ENCODE measurements around the gene RAPGEF5.

- TF ChIP-seq POLR2A (IDR thresholded peaks at IDR 0.05): no peak
- TF ChIP-seq, protein P1, sequence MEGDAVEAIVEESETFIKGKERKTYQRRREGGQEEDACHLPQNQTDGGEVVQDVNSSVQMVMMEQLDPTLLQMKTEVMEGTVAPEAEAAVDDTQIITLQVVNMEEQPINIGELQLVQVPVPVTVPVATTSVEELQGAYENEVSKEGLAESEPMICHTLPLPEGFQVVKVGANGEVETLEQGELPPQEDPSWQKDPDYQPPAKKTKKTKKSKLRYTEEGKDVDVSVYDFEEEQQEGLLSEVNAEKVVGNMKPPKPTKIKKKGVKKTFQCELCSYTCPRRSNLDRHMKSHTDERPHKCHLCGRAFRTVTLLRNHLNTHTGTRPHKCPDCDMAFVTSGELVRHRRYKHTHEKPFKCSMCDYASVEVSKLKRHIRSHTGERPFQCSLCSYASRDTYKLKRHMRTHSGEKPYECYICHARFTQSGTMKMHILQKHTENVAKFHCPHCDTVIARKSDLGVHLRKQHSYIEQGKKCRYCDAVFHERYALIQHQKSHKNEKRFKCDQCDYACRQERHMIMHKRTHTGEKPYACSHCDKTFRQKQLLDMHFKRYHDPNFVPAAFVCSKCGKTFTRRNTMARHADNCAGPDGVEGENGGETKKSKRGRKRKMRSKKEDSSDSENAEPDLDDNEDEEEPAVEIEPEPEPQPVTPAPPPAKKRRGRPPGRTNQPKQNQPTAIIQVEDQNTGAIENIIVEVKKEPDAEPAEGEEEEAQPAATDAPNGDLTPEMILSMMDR (IDR thresholded peaks at IDR 0.05): no peak
Measured at GRCh38 chr7:22192801-22193200, 164.2 kb downstream of the RAPGEF5 start.

All from thyroid gland (tissue), 4 donors.